Measurements from ENCODE around the gene ARL6IP5.

The ARL6IP5 gene

DNA sequence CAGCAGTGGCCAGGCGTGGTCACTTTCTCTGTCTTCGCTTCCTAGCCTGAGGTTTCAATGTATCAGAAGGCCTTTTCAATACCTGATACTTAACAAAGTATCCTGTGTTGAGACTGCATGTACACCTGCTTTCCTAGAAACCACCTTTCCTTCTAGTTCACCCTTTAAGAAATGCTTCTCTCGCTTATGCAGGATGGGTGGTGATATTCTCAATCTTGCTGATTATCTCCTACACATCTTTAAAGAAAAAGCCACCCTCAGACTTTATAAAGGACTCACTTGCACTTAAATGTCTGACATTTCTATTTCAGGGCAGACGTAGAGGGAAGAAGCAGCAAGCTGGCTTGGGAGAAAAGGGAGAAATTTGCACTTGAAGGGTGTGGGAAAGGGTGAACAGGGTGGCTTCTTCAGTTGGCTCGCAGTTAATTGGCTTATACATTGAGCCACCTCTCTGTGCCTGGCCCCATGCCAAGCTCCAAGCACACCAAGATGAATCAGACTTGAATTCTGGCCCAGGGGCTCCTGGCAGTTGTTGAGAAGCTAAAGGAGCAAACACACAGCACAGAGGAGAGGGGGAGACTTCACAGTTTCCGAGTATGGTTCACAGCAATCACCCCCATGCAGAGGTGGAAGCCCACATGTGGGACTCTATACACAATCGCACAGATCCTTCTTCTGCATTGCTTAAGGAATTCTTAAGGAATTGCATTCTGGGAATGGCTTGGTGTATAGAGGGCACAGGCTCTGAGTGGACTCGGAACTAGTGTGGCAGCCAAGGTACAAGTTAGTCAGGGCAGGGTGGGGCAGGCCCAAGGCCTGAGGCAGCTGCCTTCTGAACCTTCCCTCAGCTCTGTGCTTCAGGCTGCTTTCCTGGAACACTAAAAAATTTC lies 1.3 kb downstream of the ARL6IP5 start:
- peak; percentile 87 for DNase-seq (ENCODE audit: low read depth)

DNA sequence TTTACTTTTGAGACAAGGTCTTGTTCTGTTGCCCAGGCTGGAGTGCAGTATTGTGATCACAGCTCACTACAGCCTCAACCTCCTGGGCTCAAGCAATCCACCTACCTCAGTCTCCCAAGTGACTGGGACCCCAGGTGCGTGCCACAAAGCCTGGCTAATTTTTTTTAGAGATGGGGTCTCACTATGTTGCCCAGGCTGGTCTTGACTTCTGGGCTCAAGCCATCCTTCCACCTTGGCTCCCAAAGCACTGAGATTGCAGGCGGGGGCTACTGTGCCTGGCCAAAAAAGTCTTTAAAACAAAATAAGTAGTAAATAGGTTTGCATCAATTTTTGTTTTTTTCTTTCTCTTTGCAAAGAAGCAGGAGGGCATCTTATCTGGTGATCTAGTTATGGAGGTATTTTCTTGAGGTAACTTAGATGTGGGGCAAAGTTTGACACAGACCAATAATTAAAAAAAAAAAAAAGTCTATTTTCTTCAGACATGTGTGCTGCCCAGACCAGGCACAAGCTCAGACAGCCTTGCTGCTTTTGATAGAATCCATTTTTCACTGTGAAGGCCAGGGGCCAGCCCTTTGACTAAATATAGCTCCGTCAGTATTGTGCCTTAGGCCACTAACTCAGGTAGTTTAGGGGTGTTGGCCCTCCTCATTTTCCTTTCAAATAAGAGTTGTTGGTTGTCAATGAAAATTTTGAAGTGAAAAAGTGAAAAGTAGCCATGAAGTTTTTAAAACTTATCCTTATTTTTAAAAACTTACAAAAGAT lies 2.5 kb downstream of the ARL6IP5 start:
- DNase-seq (ENCODE audit: low read depth): no peak

GRCh38 chr3:69088063-69088462 lies 3.3 kb downstream of the ARL6IP5 start:
- DNase-seq (ENCODE audit: low read depth): peak; percentile 69

DNA sequence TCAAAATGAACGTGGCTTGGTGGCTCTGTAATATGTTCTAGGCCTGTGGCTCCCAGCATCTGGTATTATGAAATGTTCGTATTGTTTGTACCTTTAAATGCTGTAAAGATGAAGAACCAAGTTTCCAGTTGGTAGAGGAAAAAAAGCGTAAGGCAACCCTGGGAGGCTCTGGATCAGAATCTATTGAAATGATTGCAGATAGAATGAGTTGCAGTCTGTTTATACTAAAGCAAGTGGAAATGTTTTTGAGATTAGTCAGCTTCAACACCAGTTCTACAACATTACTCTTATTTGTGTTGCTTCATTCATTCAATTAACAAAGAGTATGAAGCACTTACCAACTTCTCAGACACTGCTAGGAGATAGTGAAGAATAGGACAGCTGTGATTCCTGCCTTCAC lies 5.3 kb downstream of the ARL6IP5 start:
- peak; percentile 79 for DNase-seq (ENCODE audit: low read depth)

- DNase-seq (ENCODE audit: low read depth): no peak
These were observed 6.8 kb downstream of the ARL6IP5 start for GRCh38 chr3:69091389-69092029.

GRCh38 chr3:69092030-69092516 lies 7.3 kb downstream of the ARL6IP5 start:
- no peak for DNase-seq (ENCODE audit: low read depth)

DNA sequence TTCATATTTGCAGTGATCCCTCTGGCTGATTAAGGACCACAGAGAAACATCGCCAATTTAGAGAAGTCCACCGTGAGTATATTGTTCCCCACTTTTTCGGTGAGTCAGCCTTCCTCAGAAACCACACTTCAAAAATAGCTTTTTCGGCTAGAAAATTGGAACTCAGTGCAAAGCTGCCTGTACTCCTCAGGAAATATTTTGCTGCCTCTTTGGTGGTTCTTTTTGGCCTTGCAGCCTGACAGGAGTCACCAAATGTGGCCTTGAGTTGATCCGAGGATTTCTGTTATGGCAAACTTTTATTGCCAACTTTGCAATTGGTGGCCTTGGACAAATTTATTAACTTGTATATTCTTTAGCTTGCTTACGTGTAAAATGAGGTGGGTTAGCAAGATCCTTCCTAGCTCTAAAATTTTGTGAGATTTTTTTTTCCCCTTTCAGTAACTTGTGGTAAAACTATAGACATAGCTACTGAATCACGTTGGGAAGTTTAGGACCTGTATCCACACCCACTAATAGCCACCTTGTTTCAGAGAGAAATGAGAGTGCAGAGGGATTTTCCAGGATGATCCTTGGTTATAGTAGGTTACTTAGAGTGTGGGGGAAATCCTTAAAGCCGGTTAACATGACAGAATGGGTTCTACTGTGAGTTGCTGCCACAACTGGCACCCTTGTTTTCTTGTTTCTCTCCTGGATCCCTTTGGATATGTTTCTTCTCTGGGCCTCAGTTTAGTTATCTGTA lies 9.9 kb downstream of the ARL6IP5 start:
- no peak for DNase-seq (ENCODE audit: low read depth)

DNA sequence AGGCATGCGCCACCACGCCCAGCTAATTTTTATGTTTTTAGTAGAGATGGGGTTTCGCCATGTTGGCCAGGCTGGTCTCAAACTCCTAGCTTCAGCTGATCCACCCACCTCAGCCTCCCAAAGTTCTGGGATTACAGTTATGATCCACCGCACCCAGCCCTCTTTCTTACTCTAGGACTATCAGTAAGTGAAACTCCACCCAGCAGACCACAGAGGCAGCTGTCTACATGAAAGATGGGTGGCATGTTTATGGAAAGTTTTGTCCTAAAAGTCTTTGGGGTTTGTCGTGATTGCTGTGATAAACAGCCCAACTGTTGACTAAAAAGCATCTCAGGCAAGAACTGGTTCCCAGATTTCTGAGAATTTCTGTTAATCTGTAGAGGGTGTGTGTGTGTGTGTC lies 10.9 kb downstream of the ARL6IP5 start:
- peak; percentile 37 for DNase-seq (ENCODE audit: low read depth)

DNA sequence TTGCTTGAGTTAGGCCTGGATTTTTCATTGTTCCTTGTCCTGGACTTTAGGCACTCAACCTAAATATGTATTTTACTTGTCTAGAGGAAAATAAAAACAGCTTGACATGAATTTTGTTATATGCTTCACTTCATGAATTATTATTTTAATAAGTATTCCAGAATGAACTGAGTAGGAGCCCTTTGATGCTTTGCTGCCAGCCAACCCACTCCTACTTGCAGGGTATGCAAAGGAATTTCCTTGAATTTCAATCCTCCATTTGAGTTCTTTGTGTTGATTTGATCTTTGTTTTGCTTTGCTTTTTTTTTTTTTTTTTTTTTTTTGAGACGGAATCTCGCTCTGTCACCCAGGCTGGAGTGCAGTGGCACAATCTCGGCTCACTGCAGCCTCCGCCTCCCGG lies 11.6 kb downstream of the ARL6IP5 start:
- DNase-seq (ENCODE audit: low read depth): no peak

DNA sequence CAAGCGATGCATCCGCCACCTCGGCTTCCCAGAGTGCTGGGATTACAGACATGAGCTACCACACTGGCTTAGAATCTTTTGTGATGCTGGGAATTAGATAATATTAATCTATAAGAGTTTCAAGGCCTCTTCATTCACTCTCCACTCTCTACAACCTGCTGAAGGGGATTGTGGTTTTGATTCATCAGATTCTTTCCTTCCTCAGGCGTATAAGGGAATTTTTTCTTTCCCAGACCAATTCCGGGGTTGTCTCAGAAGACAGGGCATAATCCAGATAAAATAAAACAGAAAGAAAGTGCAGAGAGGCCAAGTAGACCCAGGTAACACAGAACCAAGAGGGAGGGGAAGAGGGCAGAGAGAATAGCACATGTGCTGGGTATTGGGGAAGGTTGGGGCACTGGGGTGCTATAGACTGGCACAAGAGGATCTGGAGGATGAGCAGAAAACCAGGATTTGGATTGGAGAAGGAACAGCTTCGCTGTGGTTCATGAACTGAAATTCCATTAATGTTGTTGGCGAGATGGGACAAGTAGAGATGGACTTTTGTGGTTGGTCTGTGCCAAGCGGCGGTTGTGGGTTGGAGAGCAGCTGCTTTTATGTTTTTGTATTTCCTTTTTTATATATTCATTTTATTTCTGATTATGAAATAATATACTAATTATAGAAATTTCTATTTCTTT lies 12.8 kb downstream of the ARL6IP5 start:
- DNase-seq (ENCODE audit: low read depth): peak; percentile 70

DNA sequence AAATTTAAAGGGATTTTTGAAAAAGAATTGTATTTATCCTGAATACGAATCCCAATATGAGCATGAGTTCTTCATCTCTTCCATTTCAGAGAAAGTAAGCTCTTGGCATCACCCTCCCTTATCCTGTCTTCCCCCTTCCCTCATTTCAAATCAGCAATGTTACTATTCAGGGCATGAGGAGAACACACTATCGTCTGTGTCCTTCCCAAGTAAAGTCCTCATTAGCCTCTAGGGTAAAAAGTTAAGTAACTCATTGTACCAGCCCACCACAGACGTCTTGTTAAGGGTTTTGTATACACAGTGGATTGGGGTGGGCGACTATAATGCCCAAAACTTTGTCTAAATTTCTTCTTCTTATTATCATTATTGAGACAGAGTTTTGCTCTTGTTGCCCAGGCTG lies 14.8 kb downstream of the ARL6IP5 start:
- DNase-seq (ENCODE audit: low read depth): no peak

DNA sequence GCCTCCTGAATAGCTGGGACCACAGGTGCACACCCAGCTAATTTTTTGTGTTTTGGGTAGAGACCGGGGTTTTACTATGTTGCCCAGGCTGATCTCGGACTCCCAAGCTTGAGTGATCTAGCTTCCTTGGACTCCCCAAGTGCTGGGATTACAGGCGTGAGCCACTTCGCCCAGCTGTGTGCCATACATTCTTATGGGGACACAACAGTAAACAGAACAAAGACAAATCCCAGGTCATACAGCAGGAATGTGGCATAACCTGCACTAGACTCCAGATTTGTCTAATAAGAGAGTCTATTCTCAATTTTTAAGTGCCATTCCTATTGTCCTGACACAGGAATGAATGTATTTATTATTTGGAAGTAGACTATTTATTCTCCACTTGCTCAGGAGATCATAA lies 17.6 kb downstream of the ARL6IP5 start:
- no peak for DNase-seq (ENCODE audit: low read depth)

GRCh38 chr3:69103123-69103522 lies 18.4 kb downstream of the ARL6IP5 start:
- no peak for DNase-seq (ENCODE audit: low read depth)

DNA sequence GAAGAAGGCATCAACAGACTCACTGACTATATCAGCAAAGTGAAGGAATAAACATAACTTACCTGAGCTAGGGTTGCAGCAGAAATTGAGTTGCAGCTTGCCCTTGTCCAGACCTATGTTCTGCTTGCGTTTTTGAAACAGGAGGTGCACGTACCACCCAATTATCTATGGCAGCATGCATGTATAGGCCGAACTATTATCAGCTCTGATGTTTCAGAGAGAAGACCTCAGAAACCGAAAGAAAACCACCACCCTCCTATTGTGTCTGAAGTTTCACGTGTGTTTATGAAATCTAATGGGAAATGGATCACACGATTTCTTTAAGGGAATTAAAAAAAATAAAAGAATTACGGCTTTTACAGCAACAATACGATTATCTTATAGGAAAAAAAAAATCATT lies 19.8 kb downstream of the ARL6IP5 start:
- no peak for DNase-seq (ENCODE audit: low read depth)

DNA sequence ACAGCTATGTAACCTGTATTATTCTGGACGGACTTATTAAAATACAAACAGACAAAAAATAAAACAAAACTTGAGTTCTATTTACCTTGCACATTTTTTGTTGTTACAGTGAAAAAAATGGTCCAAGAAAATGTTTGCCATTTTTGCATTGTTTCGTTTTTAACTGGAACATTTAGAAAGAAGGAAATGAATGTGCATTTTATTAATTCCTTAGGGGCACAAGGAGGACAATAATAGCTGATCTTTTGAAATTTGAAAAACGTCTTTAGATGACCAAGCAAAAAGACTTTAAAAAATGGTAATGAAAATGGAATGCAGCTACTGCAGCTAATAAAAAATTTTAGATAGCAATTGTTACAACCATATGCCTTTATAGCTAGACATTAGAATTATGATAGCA lies 20.6 kb downstream of the ARL6IP5 start:
- no peak for DNase-seq (ENCODE audit: low read depth)

DNA sequence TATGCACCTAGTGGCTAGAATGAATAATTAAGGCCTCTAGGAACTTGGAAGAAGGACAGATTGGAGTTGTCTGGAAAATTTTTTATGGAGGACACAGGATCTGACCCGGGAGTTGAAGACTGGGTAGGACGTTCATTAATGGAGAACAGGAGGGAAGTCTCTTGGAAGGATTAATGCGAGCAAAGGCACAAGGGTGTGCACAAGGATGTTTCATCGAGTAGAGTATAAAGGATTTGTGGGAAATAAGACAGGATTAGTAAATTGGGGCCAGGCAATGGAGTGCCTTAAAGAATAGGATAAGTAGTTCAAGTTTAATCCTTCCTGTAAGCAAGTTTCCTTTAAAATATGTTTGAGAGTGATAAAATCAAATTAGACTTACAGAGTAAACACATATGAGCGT lies 23.1 kb downstream of the ARL6IP5 start:
- DNase-seq (ENCODE audit: low read depth): no peak

DNA sequence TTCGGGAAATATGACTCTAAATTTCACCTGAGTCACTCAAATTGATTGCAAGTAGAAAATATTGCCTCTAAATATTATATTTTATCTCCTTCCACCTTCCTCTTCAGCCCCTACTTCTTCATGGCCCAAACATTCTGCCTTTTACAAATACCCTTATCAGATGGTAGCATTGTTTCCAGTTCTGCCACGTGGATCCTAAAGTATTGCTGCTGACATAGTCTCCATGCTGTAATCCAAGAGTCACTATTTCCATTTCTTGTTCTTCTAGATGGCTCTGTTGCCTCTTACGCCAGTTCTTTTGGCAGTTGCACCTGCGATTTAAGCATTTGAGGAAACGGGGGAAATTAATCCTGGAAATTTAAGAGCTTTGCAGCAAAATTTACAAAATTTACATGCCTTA lies 24.1 kb downstream of the ARL6IP5 start:
- no peak for DNase-seq (ENCODE audit: low read depth)

DNA sequence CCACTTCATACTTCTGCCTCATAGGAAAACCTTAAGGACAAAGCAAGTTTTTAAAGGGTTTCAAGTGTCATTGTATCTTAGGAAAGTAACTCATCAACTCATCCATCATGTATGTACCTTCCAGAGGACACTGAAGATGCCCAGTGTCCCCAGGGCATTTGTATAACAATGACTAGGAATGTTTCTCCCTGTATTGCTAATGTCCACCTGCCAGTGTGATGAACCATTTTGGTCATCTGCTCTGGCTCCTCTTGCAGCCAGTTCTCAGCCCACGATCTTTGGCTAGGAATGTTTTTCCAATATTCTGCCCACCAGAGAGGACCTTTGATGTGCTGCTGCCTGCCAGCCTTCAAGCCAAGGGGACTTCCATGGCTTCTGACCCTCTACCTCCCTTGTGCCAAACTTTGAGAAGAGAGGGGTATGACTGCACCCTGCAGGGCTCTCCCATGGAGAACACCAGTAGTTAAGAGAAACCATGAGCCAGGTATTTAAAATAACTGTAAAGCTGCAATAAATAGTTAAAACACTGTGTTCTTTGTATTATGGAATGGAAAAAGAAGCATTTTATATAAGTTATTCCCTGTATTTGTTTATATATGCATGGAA lies 26.3 kb downstream of the ARL6IP5 start:
- DNase-seq (ENCODE audit: low read depth): no peak

DNA sequence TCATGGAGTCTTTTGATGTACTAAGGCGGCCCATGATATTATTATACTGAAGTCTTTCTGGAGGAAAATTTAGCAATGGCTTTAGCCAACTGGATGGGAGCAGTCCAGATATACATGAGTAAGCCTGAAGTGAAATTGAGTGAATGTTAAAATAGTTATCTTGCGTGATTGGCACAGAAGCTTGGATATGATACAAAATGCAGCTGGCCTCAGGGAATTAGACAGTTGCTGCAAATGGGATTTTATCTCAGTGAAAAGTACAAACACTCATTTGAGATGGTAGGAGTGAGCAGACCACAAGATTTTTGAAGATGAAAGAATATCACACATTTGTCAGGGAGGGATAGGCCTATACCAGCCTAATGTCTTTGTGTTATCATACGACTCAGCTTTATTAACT lies 28.8 kb downstream of the ARL6IP5 start:
- DNase-seq (ENCODE audit: low read depth): peak; percentile 75

DNA sequence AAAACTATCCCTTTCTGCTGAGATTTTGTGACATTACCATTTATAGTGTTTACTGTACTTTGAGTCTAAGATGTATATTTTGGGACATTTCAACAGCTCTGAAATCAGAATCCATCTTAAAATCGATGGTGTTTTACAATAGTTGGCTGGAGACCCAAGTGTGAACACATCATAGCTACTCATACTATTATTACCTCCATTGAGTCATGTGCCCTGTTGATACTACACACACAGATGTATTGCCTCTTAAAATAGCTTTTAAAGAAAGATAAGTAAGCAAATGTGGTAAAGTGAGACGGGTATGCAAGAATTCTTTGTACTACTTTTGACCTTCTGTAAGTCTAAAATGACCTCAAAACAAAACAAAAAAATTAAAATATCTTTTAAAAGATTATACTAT lies 31.0 kb downstream of the ARL6IP5 start:
- peak; percentile 29 for DNase-seq (ENCODE audit: low read depth)

GRCh38 chr3:69116162-69116561 lies 31.4 kb downstream of the ARL6IP5 start:
- DNase-seq (ENCODE audit: low read depth): no peak

Measured in amniotic epithelial cell (primary cell).